SU-DHL-6 (cell line): ENCODE data around the gene LCN10.

Source experiments
- CTCF ChIP-seq: fragments of 200-600 bp; sonication (generic); IDR thresholded peaks from one replicate; pipeline ENCODE4 v1.5.1; 2017; ENCODE audit warnings: antibody characterized with exemption, mild to moderate bottlenecking, low read length, moderate library complexity; ENCODE audit not compliant: insufficient read depth, poor library complexity, severe bottlenecking
- EZH2phosphoT487 ChIP-seq: fragments of 200-600 bp; sonication (generic), shearing (Covaris generic); conservative IDR thresholded peaks from 2 replicates; pipeline ENCODE4 v1.6.1; 2018; ENCODE audit warnings: mild to moderate bottlenecking, antibody characterized with exemption, low read length, moderate library complexity, mixed read lengths

GRCh38 chr9:136775191-136775590 is 32.5 kb upstream of the LCN10 start:
- TF ChIP-seq CTCF (no peak), EZH2phosphoT487 (no peak)
